ENCODE results near the gene USP3.

The USP3 gene

GRCh38 chr15:63497642-63498467 is 6.5 kb upstream of the USP3 start:
- no peaks in the 10 kb centered on the region for H3K27me3 ChIP-seq (ENCODE audit: insufficient read depth, low read length, poor library complexity, severe bottlenecking)
- no peaks in the 10 kb centered on the region for H3K9me3 ChIP-seq (ENCODE audit: insufficient read depth, low read depth, low read length)
- H4K20me1 ChIP-seq (ENCODE audit: insufficient read depth, low read length, poor library complexity, severe bottlenecking), result no peaks in the 10 kb centered on the region
- peaks cover 3% of the 10 kb centered on the region; the same call in 1 of the 2 replicates for H3F3A ChIP-seq (ENCODE audit: low read depth)
- H3K4me3 ChIP-seq (ENCODE audit: low read length, poor library complexity, severe bottlenecking), result peak overlapping the region; percentile 24
- no peaks in the 10 kb centered on the region for H3K79me2 ChIP-seq (ENCODE audit: insufficient read depth, low read length)
- H3K9ac ChIP-seq (ENCODE audit: low read depth, low read length, poor library complexity, severe bottlenecking), result no peak overlapping the region
- H2AFZ ChIP-seq (ENCODE audit: low read length), result no peak overlapping the region
- peak overlapping the region; percentile 55 for H3K4me2 ChIP-seq (ENCODE audit: low read depth, low read length, poor library complexity, severe bottlenecking)
- H3K36me3 ChIP-seq (ENCODE audit: insufficient read depth, low read length), result no peaks in the 10 kb centered on the region
- H3K9me2 ChIP-seq (replicated peaks; ENCODE audit: low read depth, low read length), result no peaks in the 10 kb centered on the region
- TF ChIP-seq EZH2phosphoT487 (IDR thresholded peaks at IDR 0.05; ENCODE audit: borderline replicate concordance), result no peak
- TF ChIP-seq, protein P1, sequence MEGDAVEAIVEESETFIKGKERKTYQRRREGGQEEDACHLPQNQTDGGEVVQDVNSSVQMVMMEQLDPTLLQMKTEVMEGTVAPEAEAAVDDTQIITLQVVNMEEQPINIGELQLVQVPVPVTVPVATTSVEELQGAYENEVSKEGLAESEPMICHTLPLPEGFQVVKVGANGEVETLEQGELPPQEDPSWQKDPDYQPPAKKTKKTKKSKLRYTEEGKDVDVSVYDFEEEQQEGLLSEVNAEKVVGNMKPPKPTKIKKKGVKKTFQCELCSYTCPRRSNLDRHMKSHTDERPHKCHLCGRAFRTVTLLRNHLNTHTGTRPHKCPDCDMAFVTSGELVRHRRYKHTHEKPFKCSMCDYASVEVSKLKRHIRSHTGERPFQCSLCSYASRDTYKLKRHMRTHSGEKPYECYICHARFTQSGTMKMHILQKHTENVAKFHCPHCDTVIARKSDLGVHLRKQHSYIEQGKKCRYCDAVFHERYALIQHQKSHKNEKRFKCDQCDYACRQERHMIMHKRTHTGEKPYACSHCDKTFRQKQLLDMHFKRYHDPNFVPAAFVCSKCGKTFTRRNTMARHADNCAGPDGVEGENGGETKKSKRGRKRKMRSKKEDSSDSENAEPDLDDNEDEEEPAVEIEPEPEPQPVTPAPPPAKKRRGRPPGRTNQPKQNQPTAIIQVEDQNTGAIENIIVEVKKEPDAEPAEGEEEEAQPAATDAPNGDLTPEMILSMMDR (conservative IDR thresholded peaks at IDR 0.05; ENCODE audit: low read length), result no peak
- peaks cover 18% of the 10 kb centered on the region for H3K4me1 ChIP-seq (ENCODE audit: insufficient read depth, low read length, poor library complexity, severe bottlenecking)

GRCh38 chr15:63499175-63499549 is 5.2 kb upstream of the USP3 start:
- TF ChIP-seq, protein P1 (conservative IDR thresholded peaks at IDR 0.05; ENCODE audit: low read length), result no peak
- no peak for TF ChIP-seq EZH2phosphoT487 (IDR thresholded peaks at IDR 0.05; ENCODE audit: borderline replicate concordance)
- Histone ChIP-seq H3K9ac (ENCODE audit: low read depth, low read length, poor library complexity, severe bottlenecking) (no peak overlapping the region), H3K9me2 (replicated peaks; ENCODE audit: low read depth, low read length) (no peaks in the 10 kb centered on the region), H2AFZ (ENCODE audit: low read length) (no peak overlapping the region), H3F3A (ENCODE audit: low read depth) (peaks cover 3% of the 10 kb centered on the region; the same call in 1 of the 2 replicates), H3K27me3 (ENCODE audit: insufficient read depth, low read length, poor library complexity, severe bottlenecking) (no peaks in the 10 kb centered on the region), H3K4me2 (ENCODE audit: low read depth, low read length, poor library complexity, severe bottlenecking) (no peak overlapping the region), H3K4me1 (ENCODE audit: insufficient read depth, low read length, poor library complexity, severe bottlenecking) (peaks cover 18% of the 10 kb centered on the region), H4K20me1 (ENCODE audit: insufficient read depth, low read length, poor library complexity, severe bottlenecking) (no peaks in the 10 kb centered on the region), H3K79me2 (ENCODE audit: insufficient read depth, low read length) (no peaks in the 10 kb centered on the region), H3K36me3 (ENCODE audit: insufficient read depth, low read length) (no peaks in the 10 kb centered on the region), H3K9me3 (ENCODE audit: insufficient read depth, low read depth, low read length) (no peaks in the 10 kb centered on the region), H3K4me3 (ENCODE audit: low read length, poor library complexity, severe bottlenecking) (no peak overlapping the region)

DNA sequence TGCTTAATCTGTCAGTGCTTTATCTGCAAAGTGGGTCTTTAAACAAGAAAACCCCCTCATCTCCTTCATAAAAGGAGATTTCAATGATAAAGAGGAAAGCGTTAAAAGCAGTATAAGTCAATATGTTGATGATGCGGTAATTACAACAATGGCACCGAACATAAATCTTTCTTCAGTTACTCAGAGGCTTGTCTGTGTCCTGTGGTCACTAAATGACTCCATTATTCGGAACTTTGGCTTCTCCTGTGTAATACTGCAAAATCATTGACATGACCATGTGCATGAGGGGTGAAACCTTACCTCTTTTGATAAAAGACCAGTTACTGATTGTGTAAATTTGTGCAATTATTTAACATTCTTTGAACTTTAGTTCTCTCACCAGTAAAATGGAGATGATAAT is 4.8 kb upstream of the USP3 start:
- no peaks in the 10 kb centered on the region for H3K9me2 ChIP-seq (replicated peaks; ENCODE audit: low read depth, low read length)
- no peak overlapping the region for H3K4me2 ChIP-seq (ENCODE audit: low read depth, low read length, poor library complexity, severe bottlenecking)
- H3K9ac ChIP-seq (ENCODE audit: low read depth, low read length, poor library complexity, severe bottlenecking), result no peak overlapping the region
- no peaks in the 10 kb centered on the region; the same call in 1 of the 2 replicates for H3K79me2 ChIP-seq (ENCODE audit: insufficient read depth, low read length)
- H3K36me3 ChIP-seq (ENCODE audit: insufficient read depth, low read length), result no peaks in the 10 kb centered on the region
- H3K4me3 ChIP-seq (ENCODE audit: low read length, poor library complexity, severe bottlenecking), result no peak overlapping the region
- no peak overlapping the region for H2AFZ ChIP-seq (ENCODE audit: low read length)
- H3K4me1 ChIP-seq (ENCODE audit: insufficient read depth, low read length, poor library complexity, severe bottlenecking), result peaks cover 18% of the 10 kb centered on the region
- H3F3A ChIP-seq (ENCODE audit: low read depth), result peaks cover 3% of the 10 kb centered on the region; the same call in 1 of the 2 replicates
- TF ChIP-seq EZH2phosphoT487 (IDR thresholded peaks at IDR 0.05; ENCODE audit: borderline replicate concordance), result no peak
- TF ChIP-seq, protein P1 (conservative IDR thresholded peaks at IDR 0.05; ENCODE audit: low read length), result no peak
- H3K9me3 ChIP-seq (ENCODE audit: insufficient read depth, low read depth, low read length), result no peaks in the 10 kb centered on the region
- H4K20me1 ChIP-seq (ENCODE audit: insufficient read depth, low read length, poor library complexity, severe bottlenecking), result no peaks in the 10 kb centered on the region
- H3K27me3 ChIP-seq (ENCODE audit: insufficient read depth, low read length, poor library complexity, severe bottlenecking), result no peaks in the 10 kb centered on the region
